ENCODE measurements around the gene FDX1. TPM values are rescaled to one million over a fixed set of nuclear protein-coding genes. Genes with fewer than 3 reads are reported as not detected.

FDX1 gene
- polyA plus RNA-seq, 3 donors: 3.9 to 20.2 (median 12.8) TPM

DNA sequence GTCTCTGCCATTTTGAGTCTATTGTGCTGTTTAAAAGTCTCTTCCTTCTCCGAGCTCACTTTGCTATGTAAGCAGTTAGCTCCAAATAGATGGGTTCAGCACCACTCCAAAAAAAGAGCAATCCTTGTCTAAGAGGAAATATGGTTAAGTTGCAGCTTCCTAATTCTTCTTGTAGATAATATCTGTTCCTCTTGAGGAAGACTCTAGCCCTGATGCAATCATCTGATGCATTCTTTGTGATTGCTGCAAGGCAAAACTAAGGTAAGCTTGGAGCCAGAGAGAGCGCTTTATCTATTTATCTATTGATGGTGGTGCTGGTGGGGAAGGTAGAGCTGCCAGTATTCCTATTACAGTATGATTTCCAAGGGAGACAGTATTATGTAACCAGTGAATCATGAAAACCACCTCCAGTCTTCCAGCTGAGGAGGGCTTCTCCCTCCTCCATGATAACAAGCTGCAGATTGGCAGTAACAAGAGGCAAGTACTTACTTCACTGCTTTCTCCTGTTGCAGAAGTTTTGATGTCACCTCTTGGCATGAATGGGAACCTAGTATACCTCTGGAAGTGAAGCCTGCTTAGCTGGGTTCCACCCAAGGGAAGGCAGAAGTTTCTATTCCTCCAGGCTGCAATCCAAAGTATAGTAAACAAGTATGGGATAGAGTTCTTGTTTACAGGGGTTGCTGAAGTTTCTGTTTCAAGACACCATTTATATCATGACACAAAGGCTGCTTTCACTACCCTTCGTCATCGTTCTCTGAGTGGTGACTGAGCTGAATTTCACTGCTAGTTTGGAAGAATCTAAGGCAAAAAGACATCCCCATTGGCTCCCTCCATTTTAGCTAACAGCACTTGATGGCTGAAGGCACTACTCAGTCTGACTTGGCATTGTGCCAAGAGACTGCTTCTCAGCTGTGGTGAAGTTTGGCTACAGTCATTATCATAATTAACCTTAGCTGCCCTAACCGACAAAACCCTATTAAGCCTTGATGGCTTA is 49.7 kb downstream of the FDX1 start:
- H3K4me1 ChIP-seq (ENCODE audit: control insufficient read depth in 1 of 2, insufficient read depth in 2 of 2, low read length in 2 of 2): peaks cover 39 to 41% of the 10 kb centered on the region in 2 donors
- no peaks in the 10 kb centered on the region for H3K27me3 ChIP-seq (ENCODE audit: control insufficient read depth in 2 of 2, insufficient read depth in 2 of 2, low read length in 2 of 2)
- TF ChIP-seq CTCF (IDR thresholded peaks at IDR 0.05): no peak
- Mint-ChIP-seq H3K27me3 (ENCODE audit: low read depth in 3 of 3) (no peaks in the 10 kb centered on the region), H3K27ac (peak overlapping the region; percentile 11 to 91 (median 85)), H3K36me3 (peaks cover 0 to 4% of the 10 kb centered on the region in 2 donors), H3K4me3 (peak overlapping the region in 1 of 2 donors; percentile 44), H3K9me3 (peaks cover 0 to 1% (median 0%) of the 10 kb centered on the region in 7 donors), H3K4me1 (peaks cover 51% of the 10 kb centered on the region)
- peak overlapping the region; percentile 62 for H3K4me2 ChIP-seq (replicated peaks; ENCODE audit: extremely low read depth, low read length, poor library complexity, severe bottlenecking)
- peak overlapping the region in 1 of 3 experiments; percentile 50 for H3K4me3 ChIP-seq (replicated peaks in 1 of 3; ENCODE audit: low read depth in 2 of 3, low read length in 3 of 3)
- intact Hi-C loops (cut with micrococcal nuclease): no loop called here
- no CpG with 5 or more reads among the region's 5 CpGs for WGBS (ENCODE audit: insufficient coverage)
- DNase-seq: peak; percentile 36 to 64 (median 49)
- H2AFZ ChIP-seq (ENCODE audit: insufficient read depth, low read depth, low read length, poor library complexity, severe bottlenecking): peak overlapping the region; percentile 16
- H3K9ac ChIP-seq (ENCODE audit: insufficient read depth, low read length, poor library complexity, severe bottlenecking): no peak overlapping the region
- H4K20me1 ChIP-seq (ENCODE audit: insufficient read depth, low read length): no peaks in the 10 kb centered on the region
- H3K79me2 ChIP-seq (ENCODE audit: insufficient read depth, low read length): no peaks in the 10 kb centered on the region
- peak overlapping the region; percentile 3 to 80 for H3K27ac ChIP-seq (ENCODE audit: low read depth in 1 of 2, low read length in 2 of 2)
- H3K9me3 ChIP-seq (replicated peaks in 1 of 2; ENCODE audit: control insufficient read depth in 1 of 2, insufficient read depth in 1 of 2, low read length in 2 of 2): no peaks in the 10 kb centered on the region
- no peaks in the 10 kb centered on the region for H3K36me3 ChIP-seq (replicated peaks in 1 of 2; ENCODE audit: control insufficient read depth in 1 of 2, insufficient read depth in 2 of 2, low read length in 2 of 2)

- 100% methylated on average over 2 of the region's 5 CpGs for WGBS (ENCODE audit: insufficient coverage)
- H3K27ac Mint-ChIP-seq: no peak overlapping the region
Observed at GRCh38 chr11:110481523-110481922, 51.8 kb downstream of the FDX1 start.

More at GRCh38 chr11:110481523-110481922, 51.8 kb downstream of the FDX1 start:
- DNase-seq: no peak
- Histone ChIP-seq H2AFZ (ENCODE audit: insufficient read depth, low read depth, low read length, poor library complexity, severe bottlenecking) (no peak overlapping the region), H3K4me3 (replicated peaks in 1 of 3; ENCODE audit: low read depth in 2 of 3, low read length in 3 of 3) (no peak overlapping the region), H3K9ac (ENCODE audit: insufficient read depth, low read length, poor library complexity, severe bottlenecking) (no peak overlapping the region), H3K27ac (ENCODE audit: low read depth in 1 of 2, low read length in 2 of 2) (no peak overlapping the region), H3K9me3 (replicated peaks in 1 of 2; ENCODE audit: control insufficient read depth in 1 of 2, insufficient read depth in 1 of 2, low read length in 2 of 2) (no peaks in the 10 kb centered on the region), H3K4me1 (ENCODE audit: control insufficient read depth in 1 of 2, insufficient read depth in 2 of 2, low read length in 2 of 2) (peaks cover 44 to 49% of the 10 kb centered on the region in 2 donors), H3K4me2 (replicated peaks; ENCODE audit: extremely low read depth, low read length, poor library complexity, severe bottlenecking) (no peak overlapping the region), H3K36me3 (replicated peaks in 1 of 2; ENCODE audit: control insufficient read depth in 1 of 2, insufficient read depth in 2 of 2, low read length in 2 of 2) (no peaks in the 10 kb centered on the region), H3K79me2 (ENCODE audit: insufficient read depth, low read length) (no peaks in the 10 kb centered on the region), H3K27me3 (ENCODE audit: control insufficient read depth in 2 of 2, insufficient read depth in 2 of 2, low read length in 2 of 2) (no peaks in the 10 kb centered on the region), H4K20me1 (ENCODE audit: insufficient read depth, low read length) (no peaks in the 10 kb centered on the region)
- Mint-ChIP-seq H3K9me3 (peaks cover 0 to 1% (median 0%) of the 10 kb centered on the region in 7 donors), H3K36me3 (peaks cover 1 to 4% of the 10 kb centered on the region in 2 donors), H3K4me1 (peaks cover 57% of the 10 kb centered on the region), H3K27me3 (ENCODE audit: low read depth in 3 of 3) (no peaks in the 10 kb centered on the region), H3K4me3 (no peak overlapping the region)
- TF ChIP-seq CTCF (IDR thresholded peaks at IDR 0.05): no peak
- intact Hi-C loops (cut with micrococcal nuclease): no loop called here

Data from CD14-positive monocyte (primary cell).